Measurements from ENCODE around the gene WDR17. TPM values are rescaled to one million over a fixed set of nuclear protein-coding genes. Genes with fewer than 3 reads are reported as not detected.

WDR17 gene
- total RNA-seq, 1 experiment from 2014 or later: 4.4 TPM

GRCh38 chr4:176063718-176064117 lies 1.9 kb upstream of the WDR17 start:
- DNase-seq (ENCODE audit: low spot score) (no peak), ATAC-seq (no peak)
- TF ChIP-seq ETV6 (CRISPR knock-in tag; IDR thresholded peaks at IDR 0.05) (no peak), ZNF281 (CRISPR knock-in tag; IDR thresholded peaks at IDR 0.05) (no peak), NFYB (CRISPR knock-in tag; conservative IDR thresholded peaks at IDR 0.05; ENCODE audit: low read depth) (no peak), USF2 (CRISPR knock-in tag; IDR thresholded peaks at IDR 0.05) (no peak), CBFB (CRISPR knock-in tag; IDR thresholded peaks at IDR 0.05; ENCODE audit: low read depth) (no peak), IRF1 (CRISPR knock-in tag; IDR thresholded peaks at IDR 0.05) (no peak), MXD4 (CRISPR knock-in tag; IDR thresholded peaks at IDR 0.05; ENCODE audit: borderline replicate concordance) (no peak), RORB (CRISPR knock-in tag; IDR thresholded peaks at IDR 0.05) (no peak), ZNF671 (CRISPR knock-in tag; IDR thresholded peaks at IDR 0.05) (no peak), ZBTB21 (CRISPR knock-in tag; IDR thresholded peaks at IDR 0.05; ENCODE audit: borderline replicate concordance) (no peak), ZNF317 (CRISPR knock-in tag; IDR thresholded peaks at IDR 0.05; ENCODE audit: borderline replicate concordance, low read depth) (no peak), ERG (CRISPR knock-in tag; IDR thresholded peaks at IDR 0.05) (no peak), NFATC4 (CRISPR knock-in tag; IDR thresholded peaks at IDR 0.05) (no peak), ZNF232 (CRISPR knock-in tag; IDR thresholded peaks at IDR 0.05) (no peak), GRHL2 (CRISPR knock-in tag; IDR thresholded peaks at IDR 0.05; ENCODE audit: insufficient replicate concordance, severe bottlenecking) (no peak), ZSCAN18 (CRISPR knock-in tag; IDR thresholded peaks at IDR 0.05) (no peak), ZNF138 (CRISPR knock-in tag; conservative IDR thresholded peaks at IDR 0.05) (no peak), ZNF121 (CRISPR knock-in tag; IDR thresholded peaks at IDR 0.05) (no peak), ARID4B (CRISPR knock-in tag; IDR thresholded peaks at IDR 0.05; ENCODE audit: borderline replicate concordance) (no peak)
- peaks cover 7% of the 10 kb centered on the region for H3K9me3 Mint-ChIP-seq
- H3K27me3 Mint-ChIP-seq (ENCODE audit: low read depth): no peaks in the 10 kb centered on the region
- peaks cover 11% of the 10 kb centered on the region for H3K4me1 Mint-ChIP-seq
- no peak overlapping the region for H3K4me3 Mint-ChIP-seq
- no peak overlapping the region for H3K27ac Mint-ChIP-seq
- ChIA-PET CTCF (no interaction called here), POLR2A (no interaction called here)
- H3K36me3 Mint-ChIP-seq: no peaks in the 10 kb centered on the region
